ENCODE measurements around the gene FOXL3.

The FOXL3 gene

GRCh38 chr7:336810-337566 is 47.0 kb downstream of the FOXL3 start:
- POLR2A ChIA-PET: no interaction called here
- CTCF ChIA-PET: no interaction called here
- no peak for DNase-seq (ENCODE audit: extremely low spot score)
- no peak for TF ChIP-seq L3MBTL2 (conservative IDR thresholded peaks at IDR 0.05)
- no peak for TF ChIP-seq ZNF384 (IDR thresholded peaks at IDR 0.05)
- no peak for TF ChIP-seq PKNOX1 (IDR thresholded peaks at IDR 0.05)
- no peak for TF ChIP-seq SUZ12 (IDR thresholded peaks at IDR 0.05)
- no peak for TF ChIP-seq CTBP1 (IDR thresholded peaks at IDR 0.05; ENCODE audit: borderline replicate concordance)
- no peak for TF ChIP-seq ELF4 (IDR thresholded peaks at IDR 0.05)
- no peak for TF ChIP-seq ARNT (IDR thresholded peaks at IDR 0.05)
- no peak for TF ChIP-seq SP1 (IDR thresholded peaks at IDR 0.05)
- no peak for TF ChIP-seq LEF1 (IDR thresholded peaks at IDR 0.05; ENCODE audit: borderline replicate concordance)
- TF ChIP-seq TARDBP (IDR thresholded peaks at IDR 0.05): no peak
- no peak for TF ChIP-seq FOXM1 (IDR thresholded peaks at IDR 0.05; ENCODE audit: borderline replicate concordance)
- no peak for TF ChIP-seq BHLHE40 (IDR thresholded peaks at IDR 0.05; ENCODE audit: borderline replicate concordance)
- no peak for TF ChIP-seq FOXA1 (IDR thresholded peaks at IDR 0.05)
- TF ChIP-seq FOXK2 (IDR thresholded peaks at IDR 0.05): no peak
- TF ChIP-seq HDGF (IDR thresholded peaks at IDR 0.05; ENCODE audit: borderline replicate concordance): no peak

- CTCF ChIA-PET: no interaction called here
- DNase-seq (ENCODE audit: extremely low spot score): no peak
- TF ChIP-seq ELF4 (IDR thresholded peaks at IDR 0.05) (no peak), BHLHE40 (IDR thresholded peaks at IDR 0.05; ENCODE audit: borderline replicate concordance) (no peak), LEF1 (IDR thresholded peaks at IDR 0.05; ENCODE audit: borderline replicate concordance) (no peak), NFRKB (IDR thresholded peaks at IDR 0.05) (no peak), HDGF (IDR thresholded peaks at IDR 0.05; ENCODE audit: borderline replicate concordance) (no peak), SP1 (IDR thresholded peaks at IDR 0.05) (no peak), ARNT (IDR thresholded peaks at IDR 0.05) (no peak), TARDBP (IDR thresholded peaks at IDR 0.05) (no peak), FOXM1 (IDR thresholded peaks at IDR 0.05; ENCODE audit: borderline replicate concordance) (no peak), FOXA1 (IDR thresholded peaks at IDR 0.05) (no peak), ZNF384 (IDR thresholded peaks at IDR 0.05) (no peak), CTBP1 (IDR thresholded peaks at IDR 0.05; ENCODE audit: borderline replicate concordance) (no peak), L3MBTL2 (conservative IDR thresholded peaks at IDR 0.05) (no peak), SUZ12 (IDR thresholded peaks at IDR 0.05) (no peak), PKNOX1 (IDR thresholded peaks at IDR 0.05) (no peak), FOXK2 (IDR thresholded peaks at IDR 0.05) (no peak)
- POLR2A ChIA-PET: no interaction called here
Measured at GRCh38 chr7:337567-337951, 47.6 kb downstream of the FOXL3 start.

- no peak for DNase-seq (ENCODE audit: extremely low spot score)
- TF ChIP-seq LEF1 (IDR thresholded peaks at IDR 0.05; ENCODE audit: borderline replicate concordance) (no peak), L3MBTL2 (conservative IDR thresholded peaks at IDR 0.05) (no peak), NFRKB (IDR thresholded peaks at IDR 0.05) (no peak), CTBP1 (IDR thresholded peaks at IDR 0.05; ENCODE audit: borderline replicate concordance) (no peak), HDGF (IDR thresholded peaks at IDR 0.05; ENCODE audit: borderline replicate concordance) (no peak), FOXM1 (IDR thresholded peaks at IDR 0.05; ENCODE audit: borderline replicate concordance) (no peak), ARNT (IDR thresholded peaks at IDR 0.05) (no peak), FOXK2 (IDR thresholded peaks at IDR 0.05) (no peak), SUZ12 (IDR thresholded peaks at IDR 0.05) (no peak), PKNOX1 (IDR thresholded peaks at IDR 0.05) (no peak), ELF4 (IDR thresholded peaks at IDR 0.05) (no peak)
- ChIA-PET CTCF (no interaction called here), POLR2A (no interaction called here)
Measured at GRCh38 chr7:338295-339061, 48.5 kb downstream of the FOXL3 start.

- CTCF ChIA-PET: no interaction called here
- POLR2A ChIA-PET: no interaction called here
- no peak for DNase-seq (ENCODE audit: extremely low spot score)
- TF ChIP-seq ARNT (IDR thresholded peaks at IDR 0.05) (no peak), L3MBTL2 (conservative IDR thresholded peaks at IDR 0.05) (no peak), NFRKB (IDR thresholded peaks at IDR 0.05) (no peak), CTBP1 (IDR thresholded peaks at IDR 0.05; ENCODE audit: borderline replicate concordance) (no peak), TARDBP (IDR thresholded peaks at IDR 0.05) (no peak), LEF1 (IDR thresholded peaks at IDR 0.05; ENCODE audit: borderline replicate concordance) (no peak), SP1 (IDR thresholded peaks at IDR 0.05) (no peak), PKNOX1 (IDR thresholded peaks at IDR 0.05) (no peak), BHLHE40 (IDR thresholded peaks at IDR 0.05; ENCODE audit: borderline replicate concordance) (no peak), SUZ12 (IDR thresholded peaks at IDR 0.05) (no peak), ELF4 (IDR thresholded peaks at IDR 0.05) (no peak), FOXM1 (IDR thresholded peaks at IDR 0.05; ENCODE audit: borderline replicate concordance) (no peak), FOXA1 (IDR thresholded peaks at IDR 0.05) (no peak), HDGF (IDR thresholded peaks at IDR 0.05; ENCODE audit: borderline replicate concordance) (no peak), FOXK2 (IDR thresholded peaks at IDR 0.05) (no peak), ZNF384 (IDR thresholded peaks at IDR 0.05) (no peak)
Measured at GRCh38 chr7:339062-339342, 49.0 kb downstream of the FOXL3 start.

GRCh38 chr7:339696-340095 is 49.7 kb downstream of the FOXL3 start:
- DNase-seq (ENCODE audit: extremely low spot score): no peak
- no peak for TF ChIP-seq TARDBP (IDR thresholded peaks at IDR 0.05)
- no peak for TF ChIP-seq NFRKB (IDR thresholded peaks at IDR 0.05)
- no peak for TF ChIP-seq FOXA1 (IDR thresholded peaks at IDR 0.05)
- no peak for TF ChIP-seq SUZ12 (IDR thresholded peaks at IDR 0.05)
- no peak for TF ChIP-seq BHLHE40 (IDR thresholded peaks at IDR 0.05; ENCODE audit: borderline replicate concordance)
- no peak for TF ChIP-seq LEF1 (IDR thresholded peaks at IDR 0.05; ENCODE audit: borderline replicate concordance)
- TF ChIP-seq FOXK2 (IDR thresholded peaks at IDR 0.05): no peak
- TF ChIP-seq ARNT (IDR thresholded peaks at IDR 0.05): no peak
- no peak for TF ChIP-seq PKNOX1 (IDR thresholded peaks at IDR 0.05)
- no peak for TF ChIP-seq ZNF384 (IDR thresholded peaks at IDR 0.05)
- ChIA-PET POLR2A (no interaction called here), CTCF (no interaction called here)

All from HEK293T (cell line).